Type B pancreatic cell (in vitro differentiated cells): ENCODE results near the gene GTF2H4. TPM values are rescaled to one million over a fixed set of nuclear protein-coding genes. Genes with fewer than 3 reads are reported as not detected.

ENCODE experiments used
- DNase-seq: peaks from one replicate; pipeline ENCODE4 v3.0.0; 2021; ENCODE audit warnings: mixed read lengths; ENCODE audit not compliant: unreplicated experiment; ENCODE audit errors: extremely low spot score
- H3K27ac Mint-ChIP-seq: 2 replicates; pipeline ENCODE4 v1.8.0; 2021; ENCODE audit warnings: mild to moderate bottlenecking, mixed read lengths
- H3K27me3 Mint-ChIP-seq: 2 replicates; pipeline ENCODE4 v1.8.0; 2021; ENCODE audit warnings: mixed read lengths
- H3K36me3 Mint-ChIP-seq: 2 replicates; pipeline ENCODE4 v1.8.0; 2021; ENCODE audit warnings: mixed read lengths
- H3K4me1 Mint-ChIP-seq: one replicate; pipeline ENCODE4 v1.8.0; 2021; ENCODE audit warnings: mixed read lengths; ENCODE audit not compliant: unreplicated experiment
- H3K4me3 Mint-ChIP-seq: 2 replicates; pipeline ENCODE4 v1.8.0; 2021; ENCODE audit warnings: mild to moderate bottlenecking, mixed read lengths
- H3K9me3 Mint-ChIP-seq: 2 replicates; pipeline ENCODE4 v1.8.0; 2021; ENCODE audit warnings: mixed read lengths
- total RNA-seq: library from RNA; stranded (reverse); gene quantifications from 2 replicates; pipeline ENCODE4 v1.2.1, GENCODE V29; 2021; ENCODE audit warnings: low replicate concordance
- TF ChIP-seq, protein P1 (sequence below): fragments of 200-600 bp; sonication (generic); conservative IDR thresholded peaks from 2 replicates; pipeline ENCODE4 v1.5.0; 2021; ENCODE audit warnings: antibody characterized with exemption, mild to moderate bottlenecking

GTF2H4 gene
- total RNA-seq, 1 donor from 2014 or later, result 78.7 TPM

DNA sequence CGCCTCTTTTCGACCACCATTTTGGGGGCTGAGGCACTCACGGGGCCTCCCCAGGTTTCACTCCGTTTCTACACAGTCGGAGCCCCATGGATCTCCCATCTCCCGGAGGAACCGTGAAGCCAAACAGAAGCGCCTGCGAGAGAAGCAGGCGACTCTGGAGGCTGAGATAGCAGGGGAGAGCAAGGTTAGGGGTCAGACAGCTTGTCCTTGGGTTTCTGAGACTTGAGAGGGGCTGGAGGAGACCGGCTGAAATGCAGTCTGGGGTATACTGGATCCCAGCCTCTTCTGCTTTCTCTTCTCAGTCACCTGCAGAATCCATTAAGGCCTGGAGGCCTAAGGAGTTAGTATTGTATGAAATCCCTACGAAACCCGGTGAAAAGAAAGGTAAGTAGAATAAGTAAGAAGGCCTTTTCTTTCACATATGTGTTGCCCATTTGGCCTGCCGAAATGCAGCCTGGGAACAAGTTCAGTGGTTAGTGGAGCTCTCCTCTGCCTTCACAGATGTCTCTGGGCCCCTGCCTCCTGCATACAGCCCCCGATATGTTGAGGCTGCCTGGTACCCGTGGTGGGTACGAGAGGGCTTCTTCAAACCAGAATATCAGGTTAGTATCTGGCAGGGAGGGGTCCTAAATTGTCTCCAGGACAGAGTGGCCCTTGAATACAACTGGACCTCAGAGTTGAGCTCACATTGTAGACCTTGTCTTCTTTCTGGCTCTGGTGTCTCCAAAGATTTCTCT lies 7.0 kb downstream of the GTF2H4 start:
- Mint-ChIP-seq H3K27ac (peak overlapping the region; percentile 95), H3K4me3 (peak overlapping the region; percentile 96), H3K36me3 (peaks cover 28% of the 10 kb centered on the region), H3K4me1 (peaks cover 30% of the 10 kb centered on the region), H3K27me3 (no peaks in the 10 kb centered on the region), H3K9me3 (no peaks in the 10 kb centered on the region)
- DNase-seq, result no peak
- TF ChIP-seq, protein P1, sequence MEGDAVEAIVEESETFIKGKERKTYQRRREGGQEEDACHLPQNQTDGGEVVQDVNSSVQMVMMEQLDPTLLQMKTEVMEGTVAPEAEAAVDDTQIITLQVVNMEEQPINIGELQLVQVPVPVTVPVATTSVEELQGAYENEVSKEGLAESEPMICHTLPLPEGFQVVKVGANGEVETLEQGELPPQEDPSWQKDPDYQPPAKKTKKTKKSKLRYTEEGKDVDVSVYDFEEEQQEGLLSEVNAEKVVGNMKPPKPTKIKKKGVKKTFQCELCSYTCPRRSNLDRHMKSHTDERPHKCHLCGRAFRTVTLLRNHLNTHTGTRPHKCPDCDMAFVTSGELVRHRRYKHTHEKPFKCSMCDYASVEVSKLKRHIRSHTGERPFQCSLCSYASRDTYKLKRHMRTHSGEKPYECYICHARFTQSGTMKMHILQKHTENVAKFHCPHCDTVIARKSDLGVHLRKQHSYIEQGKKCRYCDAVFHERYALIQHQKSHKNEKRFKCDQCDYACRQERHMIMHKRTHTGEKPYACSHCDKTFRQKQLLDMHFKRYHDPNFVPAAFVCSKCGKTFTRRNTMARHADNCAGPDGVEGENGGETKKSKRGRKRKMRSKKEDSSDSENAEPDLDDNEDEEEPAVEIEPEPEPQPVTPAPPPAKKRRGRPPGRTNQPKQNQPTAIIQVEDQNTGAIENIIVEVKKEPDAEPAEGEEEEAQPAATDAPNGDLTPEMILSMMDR, result no peak

DNA sequence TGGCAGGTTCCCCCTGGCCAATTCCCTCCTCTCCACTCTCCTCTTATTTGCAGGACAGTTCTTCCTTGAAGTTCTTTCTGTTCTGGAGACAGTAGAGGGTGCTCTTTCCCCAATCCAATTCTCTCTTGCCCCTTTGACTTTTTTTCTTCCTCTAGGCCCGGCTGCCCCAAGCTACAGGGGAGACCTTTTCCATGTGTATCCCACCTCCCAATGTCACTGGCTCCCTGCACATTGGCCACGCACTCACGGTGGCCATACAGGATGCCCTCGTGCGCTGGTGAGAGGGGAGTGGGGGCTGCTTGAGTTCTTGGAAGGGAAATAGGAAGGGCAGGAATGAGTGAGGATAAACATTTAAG lies 7.6 kb downstream of the GTF2H4 start:
- H3K4me1 Mint-ChIP-seq, result peaks cover 30% of the 10 kb centered on the region

DNA sequence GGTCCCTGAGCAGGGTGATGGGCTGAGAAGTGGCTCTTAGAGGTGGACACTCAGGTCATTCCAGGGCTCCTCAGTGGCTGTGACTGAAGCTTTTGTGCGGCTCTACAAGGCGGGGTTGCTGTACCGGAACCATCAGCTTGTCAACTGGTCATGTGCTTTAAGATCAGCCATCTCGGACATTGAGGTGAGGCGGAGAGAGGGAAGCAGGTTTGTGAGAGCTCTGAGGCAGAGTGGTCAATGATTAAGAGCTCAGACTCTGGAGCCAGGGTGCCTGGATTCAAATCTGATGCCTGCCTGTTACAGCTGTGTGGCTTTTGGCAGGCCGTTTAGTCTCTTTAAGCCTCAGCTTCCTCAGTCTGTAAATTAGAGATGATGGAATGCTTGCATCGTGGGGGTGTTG lies 9.0 kb downstream of the GTF2H4 start:
- H3K9me3 Mint-ChIP-seq, result no peaks in the 10 kb centered on the region
- TF ChIP-seq, protein P1, result no peak
- H3K27ac Mint-ChIP-seq, result no peak overlapping the region
- H3K4me1 Mint-ChIP-seq, result peaks cover 30% of the 10 kb centered on the region
- no peaks in the 10 kb centered on the region for H3K27me3 Mint-ChIP-seq
- H3K4me3 Mint-ChIP-seq, result no peak overlapping the region
- H3K36me3 Mint-ChIP-seq, result peaks cover 21% of the 10 kb centered on the region
- no peak for DNase-seq

More for the DNA sequence above, 7.6 kb downstream of the GTF2H4 start:
- peak overlapping the region; percentile 86 for H3K4me3 Mint-ChIP-seq
- DNase-seq, result no peak
- peak overlapping the region; percentile 95 for H3K27ac Mint-ChIP-seq
- no peaks in the 10 kb centered on the region for H3K9me3 Mint-ChIP-seq
- H3K36me3 Mint-ChIP-seq, result peaks cover 28% of the 10 kb centered on the region
- TF ChIP-seq, protein P1, result peak; percentile 74
- no peaks in the 10 kb centered on the region for H3K27me3 Mint-ChIP-seq

GRCh38 chr6:30917487-30917886 lies 9.5 kb downstream of the GTF2H4 start:
- Mint-ChIP-seq H3K4me3 (no peak overlapping the region), H3K36me3 (peaks cover 17% of the 10 kb centered on the region), H3K9me3 (no peaks in the 10 kb centered on the region), H3K4me1 (peaks cover 30% of the 10 kb centered on the region), H3K27ac (no peak overlapping the region), H3K27me3 (no peaks in the 10 kb centered on the region)
- no peak for DNase-seq
- TF ChIP-seq, protein P1, result no peak

DNA sequence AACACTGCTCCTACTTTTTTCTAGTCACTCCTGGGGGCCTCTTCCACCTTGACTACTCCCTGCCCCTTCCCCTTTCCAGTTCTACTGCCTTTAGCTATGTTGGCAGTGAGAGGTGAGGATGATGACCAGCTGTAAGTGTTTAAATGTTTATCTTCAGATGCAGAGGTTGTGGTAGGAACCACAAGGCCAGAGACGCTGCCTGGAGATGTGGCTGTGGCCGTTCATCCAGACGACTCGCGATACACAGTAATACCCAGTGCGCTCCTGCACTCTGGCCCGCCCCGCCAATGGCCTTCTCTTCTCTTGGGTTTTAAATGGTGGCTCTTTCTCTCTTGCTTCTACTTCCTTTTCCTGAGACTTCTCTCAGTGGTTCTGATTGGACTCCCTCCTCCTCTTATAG lies 10.7 kb downstream of the GTF2H4 start:
- Mint-ChIP-seq H3K4me3 (no peak overlapping the region), H3K4me1 (peaks cover 22% of the 10 kb centered on the region), H3K9me3 (no peaks in the 10 kb centered on the region), H3K27me3 (no peaks in the 10 kb centered on the region), H3K27ac (no peak overlapping the region), H3K36me3 (peaks cover 11% of the 10 kb centered on the region)
- TF ChIP-seq, protein P1, result no peak
- no peak for DNase-seq
